NCI-H446 treated with DMSO at 0.1 percent for 48 hours (cell line): ENCODE results near the gene FOSB.
A peak's percentile ranks its signal among the peaks of the same experiment; 100 is the strongest.

Experiments
- DNase-seq: peaks from one replicate; lab custom pipeline; 2025; lab: John Stamatoyannopoulos, UW

Gene FOSB

GRCh38 chr19:45468803-45469131 is 971 bp downstream of the FOSB start:
- no peak for DNase-seq

DNA sequence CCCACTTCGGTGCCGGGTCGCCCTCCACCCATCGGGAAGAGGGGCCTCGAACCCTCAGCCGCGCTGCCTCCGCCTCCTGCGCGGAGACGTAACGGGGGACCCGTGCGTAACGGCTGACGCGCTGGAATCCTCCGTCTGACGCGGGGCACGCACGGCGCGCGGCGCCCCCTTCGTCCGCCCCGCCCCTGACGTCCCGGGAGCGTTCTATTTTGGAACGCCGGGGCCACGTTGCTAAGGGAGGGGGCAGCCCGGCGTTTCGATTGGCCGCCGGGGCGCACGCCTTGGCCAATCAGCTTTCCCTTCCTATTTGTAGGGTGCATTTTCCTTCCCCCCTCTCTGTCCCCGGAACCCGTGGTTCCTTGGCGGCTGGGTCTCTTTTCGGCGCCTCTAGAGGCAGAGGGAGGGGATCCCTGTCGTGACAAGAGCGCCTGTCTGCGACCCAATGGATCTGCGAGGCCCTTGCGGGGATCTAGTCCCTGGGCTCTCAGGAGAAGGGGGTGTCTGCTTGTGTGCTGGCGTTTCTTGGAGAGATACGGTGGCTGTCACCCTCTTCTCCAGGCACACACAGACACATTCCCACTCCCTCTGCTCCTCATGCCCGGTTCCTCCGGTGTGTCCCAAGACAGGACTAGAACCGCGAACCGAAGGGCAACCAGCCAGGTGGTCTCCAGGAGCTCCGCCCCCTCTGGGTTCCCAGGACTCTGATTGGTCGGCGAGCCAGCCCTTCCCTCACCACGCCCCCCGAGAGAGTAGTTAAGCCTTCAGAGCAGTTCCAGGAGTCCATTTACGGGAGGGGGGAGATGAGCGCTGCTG is 1.5 kb downstream of the FOSB start:
- peak; percentile 87 for DNase-seq

DNA sequence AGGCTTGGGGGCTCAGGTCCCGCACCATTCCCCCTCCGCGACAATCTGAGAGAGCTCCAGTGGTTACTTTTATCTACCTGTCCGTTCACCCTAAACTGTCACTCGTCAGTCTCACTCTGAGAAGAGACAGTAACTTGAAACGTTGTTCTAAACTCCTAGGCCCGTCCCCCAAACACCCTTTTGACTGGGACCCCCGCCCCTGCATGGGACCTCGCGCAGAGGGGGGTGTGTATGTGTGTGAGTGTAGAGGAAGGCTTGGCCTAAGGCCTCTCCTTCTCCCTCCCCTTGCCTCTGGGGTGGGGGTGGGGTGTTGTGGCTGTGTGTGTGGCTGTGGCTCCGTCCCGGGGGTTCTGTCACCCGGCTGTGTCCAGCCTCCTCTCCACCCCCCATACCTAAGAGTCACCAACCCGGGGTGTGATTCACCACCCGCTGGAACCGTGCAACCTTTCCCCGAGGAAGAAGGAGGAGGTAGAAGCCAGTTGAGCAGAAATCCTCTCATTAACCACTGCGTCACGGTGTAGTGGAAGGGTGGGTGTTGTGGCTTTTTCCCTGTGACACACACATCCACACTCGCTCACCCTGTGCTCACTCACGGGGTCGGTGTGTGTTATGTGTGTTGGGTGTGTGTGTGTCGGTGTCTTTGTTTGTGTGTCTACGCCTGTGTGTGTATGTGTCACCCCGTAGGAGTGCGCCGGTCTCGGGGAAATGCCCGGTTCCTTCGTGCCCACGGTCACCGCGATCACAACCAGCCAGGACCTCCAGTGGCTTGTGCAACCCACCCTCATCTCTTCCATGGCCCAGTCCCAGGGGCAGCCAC is 2.4 kb downstream of the FOSB start:
- no peak for DNase-seq

GRCh38 chr19:45470762-45471081 is 2.9 kb downstream of the FOSB start:
- no peak for DNase-seq

DNA sequence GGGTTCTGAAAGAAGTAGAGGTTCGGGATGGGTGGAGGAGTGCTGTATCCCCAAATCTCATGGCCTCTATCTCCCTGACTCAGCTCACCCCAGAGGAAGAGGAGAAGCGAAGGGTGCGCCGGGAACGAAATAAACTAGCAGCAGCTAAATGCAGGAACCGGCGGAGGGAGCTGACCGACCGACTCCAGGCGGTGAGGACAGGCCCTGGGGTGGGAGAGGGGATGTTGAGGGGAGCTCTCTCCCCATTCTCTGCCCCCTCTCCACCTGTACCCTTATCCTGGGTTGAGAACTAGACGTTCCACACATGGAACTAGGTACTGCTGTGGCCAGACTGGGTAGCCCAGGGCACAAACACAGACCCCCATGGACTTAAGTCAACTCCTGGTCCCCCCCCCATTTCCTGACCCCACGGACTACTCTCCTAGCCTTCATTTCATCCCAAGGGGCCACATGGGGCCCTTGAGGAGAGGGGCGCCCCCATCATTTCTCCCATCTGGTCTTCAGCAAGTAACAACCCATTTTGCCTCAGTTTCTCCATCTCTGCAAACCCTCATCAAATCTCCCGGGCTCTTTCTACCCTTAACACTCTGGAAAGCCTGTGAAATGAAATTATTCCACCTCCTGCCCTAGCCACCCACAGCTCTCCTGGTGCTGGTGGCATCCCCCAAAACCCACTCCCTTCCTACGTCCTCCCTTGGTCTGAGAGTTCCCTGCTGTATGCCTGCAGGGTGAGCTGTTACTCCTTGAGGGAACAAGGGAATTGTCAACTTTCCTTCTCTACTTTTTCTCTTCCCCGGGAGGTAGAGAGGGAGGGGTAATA is 3.5 kb downstream of the FOSB start:
- no peak for DNase-seq

GRCh38 chr19:45471931-45472562 is 4.3 kb downstream of the FOSB start:
- DNase-seq: no peak

- no peak for DNase-seq
Measured at GRCh38 chr19:45472563-45473366, 5.0 kb downstream of the FOSB start.

DNA sequence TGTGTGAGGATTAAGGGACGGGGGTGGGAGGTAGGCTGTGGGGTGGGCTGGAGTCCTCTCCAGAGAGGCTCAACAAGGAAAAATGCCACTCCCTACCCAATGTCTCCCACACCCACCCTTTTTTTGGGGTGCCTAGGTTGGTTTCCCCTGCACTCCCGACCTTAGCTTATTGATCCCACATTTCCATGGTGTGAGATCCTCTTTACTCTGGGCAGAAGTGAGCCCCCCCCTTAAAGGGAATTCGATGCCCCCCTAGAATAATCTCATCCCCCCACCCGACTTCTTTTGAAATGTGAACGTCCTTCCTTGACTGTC is 5.5 kb downstream of the FOSB start:
- no peak for DNase-seq

GRCh38 chr19:45473682-45474605 is 6.1 kb downstream of the FOSB start:
- no peak for DNase-seq

GRCh38 chr19:45474606-45475521 is 7.1 kb downstream of the FOSB start:
- DNase-seq: no peak

- no peak for DNase-seq
Measured at GRCh38 chr19:45475537-45476291, 7.9 kb downstream of the FOSB start.

- no peak for DNase-seq
Measured at GRCh38 chr19:45476304-45476703, 8.5 kb downstream of the FOSB start.

DNA sequence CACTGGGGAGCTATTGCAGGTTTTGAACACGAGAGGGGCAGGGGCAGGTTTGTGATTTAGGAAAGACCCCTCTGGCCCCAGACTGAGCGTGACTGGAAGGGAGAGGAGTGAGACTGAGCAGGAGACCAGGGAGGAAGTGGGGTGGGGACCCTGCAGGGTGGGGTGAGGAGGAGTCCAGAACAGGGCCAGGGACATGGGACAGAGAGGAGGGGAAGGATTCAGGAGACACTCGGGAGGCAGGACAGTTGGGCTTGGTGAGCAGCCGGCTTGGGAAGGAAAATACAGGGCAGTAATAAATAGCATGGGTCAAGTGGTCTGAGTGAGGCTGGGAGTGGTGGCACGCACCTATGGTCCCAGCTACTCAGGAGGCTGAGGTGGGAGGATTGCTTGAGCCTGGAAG is 9.4 kb downstream of the FOSB start:
- DNase-seq: no peak

- peak; percentile 75 for DNase-seq
Measured at GRCh38 chr19:45477713-45478453, 10.1 kb downstream of the FOSB start.

DNA sequence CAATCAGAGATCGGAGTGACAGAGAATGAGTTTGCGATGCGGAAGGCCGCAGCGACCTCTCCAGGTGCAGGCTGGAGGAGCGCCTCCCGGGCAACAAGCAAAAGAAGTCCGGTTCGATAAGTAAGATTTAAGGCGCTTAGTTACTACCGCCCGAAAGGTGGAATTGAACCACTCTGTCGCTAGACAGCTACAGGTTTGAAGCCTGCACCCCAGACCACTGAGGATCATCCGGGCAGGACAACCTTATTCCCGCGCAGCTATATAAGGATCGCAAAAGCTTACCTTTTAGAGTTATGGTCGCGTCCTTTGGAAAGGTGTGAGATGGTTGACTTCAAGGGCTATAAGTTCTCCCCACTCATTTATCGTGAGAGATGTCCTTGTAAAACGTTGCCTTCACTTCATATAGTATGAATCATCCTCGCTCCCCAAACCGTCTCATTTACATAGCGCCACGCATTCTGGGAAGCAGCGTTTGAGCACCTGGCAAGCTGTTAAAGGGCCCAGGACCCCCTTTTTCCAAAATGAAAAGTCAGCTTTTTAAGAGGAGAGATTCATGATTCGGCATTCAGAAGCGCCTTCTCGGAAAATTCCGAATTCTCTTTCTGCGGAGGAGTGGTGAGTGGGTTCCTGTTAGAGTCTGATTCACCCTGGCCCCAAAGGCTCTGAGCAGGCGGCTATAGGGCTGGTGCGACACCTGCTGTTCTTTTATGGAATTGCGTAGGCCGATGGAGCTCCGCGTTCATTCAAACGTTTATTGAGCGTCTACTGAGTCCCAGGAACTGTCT is 10.8 kb downstream of the FOSB start:
- DNase-seq: peak; percentile 90

GRCh38 chr19:45483033-45483432 is 15.2 kb downstream of the FOSB start:
- DNase-seq: no peak

- no peak for DNase-seq
Measured at GRCh38 chr19:45484273-45484945, 16.6 kb downstream of the FOSB start.
